G401.6 (cell line): Measurements from ENCODE around the gene MC5R.
"Not testable (repeated sequence)": the region's sequence is repeated elsewhere in the genome, so short reads cannot be mapped to it uniquely, and the experiment has no call there.

ENCODE experiments used
- FAIRE-seq: peaks from 2 replicates; lab custom pipeline; 2012; peaks lifted over from hg19 to GRCh38; lab: Jason Lieb, UNC

Gene MC5R

DNA sequence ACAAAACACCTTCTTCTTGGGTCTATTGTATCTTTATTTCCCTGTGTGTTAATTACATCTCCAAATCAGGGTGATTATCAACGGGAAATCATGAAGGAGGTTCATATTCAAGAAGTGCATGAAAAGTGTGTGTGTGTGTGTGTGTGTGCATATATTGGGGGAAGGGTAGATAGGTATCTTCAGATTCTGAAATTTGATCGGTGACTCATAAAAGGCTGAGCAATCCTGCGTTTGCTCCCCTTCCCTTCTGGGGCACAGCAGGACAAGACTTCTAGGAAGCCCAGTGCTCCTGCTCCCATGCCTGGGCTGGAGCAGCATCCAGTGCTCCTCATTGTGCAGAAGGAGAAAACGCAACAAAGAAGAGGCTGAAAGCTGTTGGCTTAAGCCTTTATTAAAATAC lies 25.8 kb downstream of the MC5R start:
- no peak for FAIRE-seq

DNA sequence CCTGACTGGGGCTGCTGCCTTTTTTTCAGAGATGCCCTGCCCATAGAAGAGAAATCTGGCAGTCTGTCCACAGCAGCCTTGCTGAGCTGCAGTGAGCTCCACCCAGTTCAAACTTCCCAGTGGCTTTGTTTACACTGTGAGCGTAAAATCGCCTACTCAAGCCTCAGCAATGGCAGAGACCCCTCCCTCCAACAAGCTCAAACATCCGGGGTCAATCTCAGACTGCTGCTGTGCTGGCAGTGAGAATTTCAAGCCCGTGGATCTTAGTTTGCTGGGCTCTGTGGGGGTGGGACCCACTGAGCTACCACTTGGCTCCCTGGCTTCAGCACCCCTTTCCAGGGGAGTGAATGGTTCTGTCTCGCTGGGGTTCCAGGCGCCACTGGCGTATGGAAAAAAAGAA lies 38.9 kb downstream of the MC5R start:
- not testable (repeated sequence) for FAIRE-seq

- FAIRE-seq = no peak
These were observed 44.7 kb downstream of the MC5R start for GRCh38 chr18:13868501-13869271.

DNA sequence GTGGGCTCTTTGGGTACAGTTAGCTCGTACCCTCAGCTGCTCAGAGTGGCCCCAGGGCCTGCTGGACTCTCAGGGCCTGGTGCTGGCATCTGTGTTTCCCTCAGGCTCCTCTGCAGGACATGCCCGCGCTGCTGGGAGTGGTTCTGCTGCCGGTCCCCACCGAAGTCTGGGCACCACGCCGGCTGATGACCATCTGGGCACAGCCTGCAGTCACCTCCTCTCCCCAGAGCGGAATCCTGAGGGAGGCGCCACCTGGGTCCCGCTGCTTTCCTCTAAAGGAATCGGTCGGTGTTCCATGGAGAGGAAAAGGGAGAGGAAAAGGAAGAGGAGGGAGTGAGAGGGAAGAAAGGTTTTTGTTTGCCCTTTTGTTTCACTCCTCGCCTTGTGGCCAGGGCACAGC lies 47.8 kb downstream of the MC5R start:
- no peak for FAIRE-seq

DNA sequence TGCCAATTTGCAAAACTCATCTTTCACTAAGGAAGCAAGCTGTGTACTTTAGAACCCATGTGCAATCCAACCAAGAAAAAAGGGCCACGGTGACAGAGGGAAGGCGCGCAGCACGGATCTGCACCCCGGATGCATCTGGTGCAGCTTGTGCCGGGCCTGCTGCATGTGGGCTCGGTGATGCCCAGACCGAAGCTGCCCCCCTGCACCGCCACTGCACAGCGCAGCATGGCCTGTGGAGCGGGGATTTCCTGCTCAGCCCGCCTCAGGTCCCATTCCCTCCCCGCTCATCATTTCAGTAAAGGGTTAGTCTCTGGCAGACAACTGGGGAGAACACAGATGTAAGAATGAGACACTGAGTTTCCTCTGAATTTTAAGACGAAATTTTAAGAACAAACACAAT lies 48.4 kb downstream of the MC5R start:
- FAIRE-seq = no peak

- no peak for FAIRE-seq
These were observed 49.0 kb downstream of the MC5R start for GRCh38 chr18:13872932-13873331.

- FAIRE-seq = no peak
These were observed 50.6 kb downstream of the MC5R start for GRCh38 chr18:13874558-13874957.
